ENCODE measurements around the gene THAP11.

THAP11 gene

GRCh38 chr16:67883872-67884261, 41.7 kb downstream of the THAP11 start:
- no peak for DNase-seq (ENCODE audit: extremely low read depth, low read depth)
- TF ChIP-seq CTCF (IDR thresholded peaks at IDR 0.05; ENCODE audit: low read depth, low read length) = peak; percentile 85

- no peak for TF ChIP-seq CTCF (IDR thresholded peaks at IDR 0.05; ENCODE audit: low read depth, low read length)
- DNase-seq (ENCODE audit: extremely low read depth, low read depth) = peak; percentile 79
Observed at GRCh38 chr16:67884684-67885083, 42.6 kb downstream of the THAP11 start, which contains the start of gene NRN1L. NRN1L (plus strand) TSS chr16:67884885; CDS start chr16:67884904, 19 bp downstream.

GRCh38 chr16:67885545-67885944, 43.4 kb downstream of the THAP11 start:
- TF ChIP-seq CTCF (IDR thresholded peaks at IDR 0.05; ENCODE audit: low read depth, low read length) = no peak
- no peak for DNase-seq (ENCODE audit: extremely low read depth, low read depth)

- no peak for DNase-seq (ENCODE audit: extremely low read depth, low read depth)
- no peak for TF ChIP-seq CTCF (IDR thresholded peaks at IDR 0.05; ENCODE audit: low read depth, low read length)
Observed at GRCh38 chr16:67885976-67886375, 43.9 kb downstream of the THAP11 start.

- TF ChIP-seq CTCF (IDR thresholded peaks at IDR 0.05; ENCODE audit: low read depth, low read length) = no peak
- no peak for DNase-seq (ENCODE audit: extremely low read depth, low read depth)
Observed at GRCh38 chr16:67886387-67886786, 44.3 kb downstream of the THAP11 start.

GRCh38 chr16:67888331-67888730, 46.2 kb downstream of the THAP11 start:
- TF ChIP-seq CTCF (IDR thresholded peaks at IDR 0.05; ENCODE audit: low read depth, low read length) = no peak
- no peak for DNase-seq (ENCODE audit: extremely low read depth, low read depth)

GRCh38 chr16:67892375-67892774, 50.3 kb downstream of the THAP11 start:
- DNase-seq (ENCODE audit: extremely low read depth, low read depth) = no peak
- no peak for TF ChIP-seq CTCF (IDR thresholded peaks at IDR 0.05; ENCODE audit: low read depth, low read length)

Data from AG09319 (cell line).